GM20431 (cell line): ENCODE results near the gene FETUB.
"Not testable (repeated sequence)": the region's sequence is repeated elsewhere in the genome, so short reads cannot be mapped to it uniquely, and the experiment has no call there.

Experiments used
- in situ Hi-C: fragments of 300-500 bp; cut with MseI, MboI; formaldehyde crosslinking; loops from one replicate; pipeline ENCODE4 v1.15.0; 2020; ENCODE audit warnings: low sequenced_read_pairs; ENCODE audit not compliant: unreplicated experiment

The FETUB gene

GRCh38 chr3:186664506-186664905 is 24.3 kb downstream of the FETUB start:
- in situ Hi-C loops: no loop called here

DNA sequence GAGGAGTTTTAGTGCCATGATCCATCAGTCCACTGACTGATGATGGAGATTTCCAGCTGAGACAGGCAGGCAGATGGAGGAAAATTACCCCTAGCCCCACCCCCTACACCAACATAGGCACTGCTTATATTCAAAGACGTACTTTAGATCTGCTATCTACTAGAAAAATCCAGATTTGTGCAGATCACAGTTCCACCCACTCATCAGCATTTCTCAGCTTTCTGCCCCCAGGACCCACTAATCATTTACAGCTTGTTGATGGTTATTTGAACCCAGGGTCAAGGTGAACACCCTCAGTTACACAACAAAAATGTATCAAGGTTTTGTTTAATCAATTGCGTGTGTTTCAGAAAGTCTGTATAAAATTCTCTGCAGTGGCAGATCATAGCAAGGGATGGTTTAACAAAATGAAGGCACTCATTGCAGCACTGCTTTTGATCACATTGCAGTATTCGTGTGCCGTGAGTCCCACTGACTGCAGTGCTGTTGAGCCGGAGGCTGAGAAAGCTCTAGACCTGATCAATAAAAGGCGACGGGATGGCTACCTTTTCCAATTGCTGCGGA is 25.5 kb downstream of the FETUB start, which contains the start of gene HRG:
TSS of gene HRG (plus strand) at position 390 of the 564 bp plus-strand sequence. CDS start at position 408, 18 bp downstream.
- in situ Hi-C loops: no loop called here

DNA sequence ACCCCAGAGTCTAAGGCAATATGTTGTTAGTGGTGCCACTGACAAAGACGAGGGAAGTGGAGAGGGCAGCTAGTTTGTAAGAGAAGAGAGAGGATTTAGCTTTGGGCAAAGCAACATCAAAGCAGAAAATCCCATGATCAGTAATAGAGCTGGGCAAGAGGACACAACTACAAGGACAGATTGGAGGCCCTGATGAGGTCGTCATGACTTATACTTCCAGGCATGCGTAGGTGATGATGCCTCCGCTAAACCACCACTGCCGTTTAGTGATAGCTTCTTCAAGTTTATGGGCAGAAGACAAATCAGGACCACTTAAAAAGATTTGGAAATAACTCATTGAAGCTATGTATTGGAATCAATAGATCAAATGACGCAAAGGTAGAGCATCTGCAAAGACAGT is 28.2 kb downstream of the FETUB start:
- in situ Hi-C loops: no loop called here

DNA sequence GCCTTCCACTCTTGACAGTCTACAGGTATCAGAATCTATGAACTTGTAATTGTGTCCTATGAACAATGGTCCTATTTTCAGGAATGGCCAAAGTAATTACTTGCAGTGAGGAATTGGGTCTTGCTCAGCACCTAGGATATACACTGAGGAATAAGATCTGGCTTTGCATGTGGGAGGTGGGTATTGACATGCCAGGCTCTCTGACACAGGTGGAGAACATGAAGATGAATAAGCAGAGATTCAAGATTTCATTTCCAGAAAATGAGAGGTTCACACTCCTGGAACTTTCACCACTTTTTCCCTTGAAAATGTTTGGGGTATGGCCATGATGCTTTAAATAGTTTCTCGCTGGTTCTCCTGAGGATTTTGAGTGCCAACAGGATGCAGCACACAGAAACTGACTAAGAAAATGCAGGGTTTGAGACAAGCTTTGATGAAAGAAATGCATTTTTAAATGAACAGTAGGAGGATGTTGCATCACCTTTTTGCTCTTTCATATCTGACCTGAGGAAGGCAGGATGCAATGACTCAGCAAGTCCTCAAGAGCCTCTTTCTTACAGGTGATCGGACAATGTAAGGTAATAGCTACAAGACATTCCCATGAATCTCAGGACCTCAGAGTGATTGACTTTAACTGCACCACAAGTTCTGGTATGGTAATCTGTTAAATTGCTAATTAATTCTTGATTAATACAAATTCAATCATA is 29.3 kb downstream of the FETUB start:
- in situ Hi-C loops: no loop called here

- in situ Hi-C loops: no loop called here
Measured at GRCh38 chr3:186670155-186670554, 30.0 kb downstream of the FETUB start.

DNA sequence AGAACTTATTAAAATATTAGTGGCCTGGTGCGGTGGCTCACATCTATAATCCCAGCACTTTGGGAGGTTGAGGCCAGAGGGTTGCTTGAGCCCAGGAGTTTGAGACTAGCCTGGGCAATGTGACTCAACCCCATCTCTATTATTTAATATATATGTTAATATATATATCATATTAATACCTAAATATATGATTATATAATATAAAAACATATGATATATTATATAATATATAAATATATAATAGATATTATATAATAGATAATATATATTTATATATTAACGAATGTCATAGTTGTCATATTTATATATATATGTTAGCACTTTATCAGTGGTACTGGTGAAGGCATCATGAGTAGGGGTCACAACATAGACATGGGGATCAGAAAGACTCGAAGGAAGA is 30.9 kb downstream of the FETUB start:
- in situ Hi-C loops: no loop called here

DNA sequence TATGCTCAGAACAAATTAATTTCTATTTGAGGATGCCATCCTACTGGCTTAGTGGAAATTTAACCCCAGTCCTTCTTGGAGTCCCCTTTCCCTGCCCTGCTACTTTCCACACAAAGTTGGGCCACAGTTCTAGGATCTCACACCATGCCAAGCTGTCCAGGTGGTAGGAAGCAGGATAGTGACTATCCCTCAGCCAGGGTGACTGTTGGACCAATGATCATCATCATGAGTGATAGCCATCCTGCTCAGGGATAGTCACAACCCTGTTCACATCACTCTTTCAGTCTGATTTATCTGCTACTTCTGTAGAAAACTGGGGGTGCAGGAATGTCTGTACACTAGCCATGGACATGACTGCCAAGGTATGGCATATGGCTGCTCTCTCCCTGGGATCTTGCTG is 38.4 kb downstream of the FETUB start:
- in situ Hi-C loops: no loop called here

- in situ Hi-C loops: no loop called here
Measured at GRCh38 chr3:186679151-186679550, 39.0 kb downstream of the FETUB start.

- in situ Hi-C loops: no loop called here
Measured at GRCh38 chr3:186680869-186681268, 40.7 kb downstream of the FETUB start.

GRCh38 chr3:186682812-186683211 is 42.6 kb downstream of the FETUB start:
- in situ Hi-C loops: no loop called here

DNA sequence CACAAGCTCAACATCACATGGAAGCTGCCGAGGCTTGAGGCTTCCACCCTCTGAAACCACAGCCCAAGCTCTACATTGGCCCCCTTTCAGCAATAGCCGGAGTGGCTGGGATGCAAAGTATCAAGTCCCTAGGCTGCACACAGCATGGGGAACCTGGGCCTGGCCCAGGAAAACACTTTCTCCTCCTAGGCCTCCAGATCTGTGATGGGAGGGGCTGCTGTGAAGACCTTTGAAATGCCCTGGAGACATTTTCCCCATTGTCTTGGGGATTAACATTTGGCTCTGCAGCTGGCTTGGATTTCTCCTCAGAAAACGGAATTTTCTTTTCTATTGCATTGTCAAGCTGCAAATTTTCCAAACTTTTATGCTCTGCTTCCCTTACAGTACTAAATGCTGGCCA is 43.8 kb downstream of the FETUB start:
- in situ Hi-C loops: no loop called here

- in situ Hi-C loops: not testable (repeated sequence)
Measured at GRCh38 chr3:186686475-186686874, 46.3 kb downstream of the FETUB start.

GRCh38 chr3:186687120-186687651 is 47.0 kb downstream of the FETUB start:
- in situ Hi-C loops: no loop called here

- in situ Hi-C loops: not testable (repeated sequence)
Measured at GRCh38 chr3:186690304-186690703, 50.1 kb downstream of the FETUB start.

DNA sequence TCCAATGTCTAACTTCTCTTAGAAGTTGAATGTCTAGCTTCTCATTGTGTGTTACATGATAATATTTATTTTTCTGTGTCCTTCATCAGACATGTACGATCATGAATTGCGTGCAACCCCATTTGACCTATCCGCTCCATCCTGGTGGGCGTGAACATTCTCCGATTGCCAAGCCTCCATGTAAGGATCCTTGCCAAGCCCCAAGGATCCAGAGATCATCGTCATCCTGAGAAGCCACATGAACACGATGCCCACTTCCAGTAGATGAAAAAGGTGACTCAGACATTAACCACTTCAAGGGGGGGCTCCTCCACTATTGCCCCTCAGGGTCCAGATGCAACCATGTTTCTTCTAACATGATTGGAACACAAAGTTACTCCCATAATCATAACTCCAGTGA is 51.5 kb downstream of the FETUB start:
- in situ Hi-C loops: no loop called here

- in situ Hi-C loops: no loop called here
Measured at GRCh38 chr3:186693843-186694242, 53.6 kb downstream of the FETUB start.

- in situ Hi-C loops: no loop called here
Measured at GRCh38 chr3:186694288-186695032, 54.3 kb downstream of the FETUB start.

DNA sequence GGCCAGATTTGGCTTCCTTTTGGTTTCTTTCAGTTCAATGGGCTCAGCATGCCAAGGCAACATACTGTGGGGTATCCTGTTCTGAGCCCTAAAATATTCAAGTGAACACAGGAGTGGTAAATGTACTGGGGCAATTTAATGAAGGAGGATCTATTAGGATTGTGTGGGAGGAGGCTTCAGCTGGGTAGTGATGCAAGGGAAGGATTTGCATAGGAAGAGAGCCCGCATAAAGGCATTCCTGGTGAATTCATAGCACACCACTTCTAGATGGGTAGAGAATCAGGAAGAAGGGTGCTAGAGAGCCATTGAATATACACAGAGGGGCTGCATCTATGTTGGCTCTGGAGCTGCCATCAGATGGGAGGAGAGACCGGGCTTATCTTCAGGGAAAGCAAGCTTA is 56.3 kb downstream of the FETUB start:
- in situ Hi-C loops: no loop called here

DNA sequence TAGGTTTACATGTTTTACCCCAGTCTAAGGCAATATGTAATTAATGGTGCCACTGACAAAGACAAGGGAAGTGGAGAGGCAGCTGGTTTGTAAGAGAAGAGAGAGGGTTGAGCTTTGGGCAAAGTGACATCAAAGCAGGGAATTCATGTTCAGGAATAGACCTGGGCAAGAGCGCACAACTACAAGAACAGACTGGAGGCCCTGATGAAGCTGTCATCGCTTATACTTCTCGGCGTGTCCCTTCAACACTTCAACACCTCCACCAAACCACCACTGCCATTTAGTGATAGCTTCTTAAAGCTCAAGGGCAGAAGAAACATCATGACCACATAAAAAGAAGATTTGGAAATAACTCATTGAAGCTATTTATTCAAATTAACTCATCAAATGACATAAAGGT is 57.3 kb downstream of the FETUB start:
- in situ Hi-C loops: no loop called here

- in situ Hi-C loops: no loop called here
Measured at GRCh38 chr3:186700267-186700666, 60.1 kb downstream of the FETUB start.

DNA sequence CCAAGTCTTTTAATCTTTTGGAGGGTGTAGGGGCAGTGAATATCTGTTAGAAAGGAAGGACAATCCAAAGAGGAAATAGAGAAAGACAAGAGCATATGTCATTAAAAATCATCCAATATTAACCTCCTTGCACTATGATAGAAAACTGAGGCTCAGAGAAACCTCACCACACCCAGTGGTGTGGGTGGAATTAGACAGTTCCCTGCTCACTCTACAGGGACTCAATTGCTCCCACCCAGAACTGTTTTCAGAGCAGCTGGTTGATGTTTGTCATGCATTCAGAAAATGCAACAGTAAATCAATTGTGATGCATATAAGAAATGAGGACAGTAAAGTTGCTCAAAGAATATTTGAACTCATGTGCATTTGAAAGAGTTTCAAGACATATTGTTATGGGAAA is 62.3 kb downstream of the FETUB start:
- in situ Hi-C loops: not testable (repeated sequence)
